OCI-LY7 (cell line): ENCODE measurements around the gene TAGLN2.

Source experiments
- CTCF ChIP-seq: fragments of 200-600 bp; sonication (generic); conservative IDR thresholded peaks from 2 replicates; pipeline ENCODE4 v1.5.1; 2014; ENCODE audit warnings: mild to moderate bottlenecking, antibody characterized with exemption, low read length, moderate library complexity, mixed read lengths
- EZH2phosphoT487 ChIP-seq: fragments of 200-600 bp; sonication (generic); IDR thresholded peaks from 2 replicates; pipeline ENCODE4 v1.6.1; 2018; ENCODE audit warnings: low read depth, borderline replicate concordance, mild to moderate bottlenecking, mixed run types, antibody characterized with exemption, low read length, moderate library complexity, mixed read lengths

GRCh38 chr1:159911326-159912070 lies 13.8 kb downstream of the TAGLN2 start:
- TF ChIP-seq CTCF = no peak
- TF ChIP-seq EZH2phosphoT487 = no peak
